Cerebellar nuclear complex (tissue), 1 donor: ENCODE results near the gene CACNA2D2.

Experiments used
- DNase-seq, 2 experiments: peaks; one replicate each; lab custom pipeline; 2025; lab: John Stamatoyannopoulos, UW

Gene CACNA2D2

GRCh38 chr3:50427217-50427616 is 76.2 kb downstream of the CACNA2D2 start:
- DNase-seq: no peak

GRCh38 chr3:50425911-50426310 is 77.5 kb downstream of the CACNA2D2 start:
- DNase-seq: no peak

GRCh38 chr3:50423543-50423942 is 79.9 kb downstream of the CACNA2D2 start:
- no peak for DNase-seq

- no peak for DNase-seq
Measured at GRCh38 chr3:50422153-50422552, 81.3 kb downstream of the CACNA2D2 start.

- DNase-seq: no peak
Measured at GRCh38 chr3:50419595-50420370, 83.7 kb downstream of the CACNA2D2 start.

- DNase-seq: no peak
Measured at GRCh38 chr3:50418850-50419249, 84.6 kb downstream of the CACNA2D2 start.

- no peak for DNase-seq
Measured at GRCh38 chr3:50417637-50418033, 85.8 kb downstream of the CACNA2D2 start.

- no peak for DNase-seq
Measured at GRCh38 chr3:50416736-50417636, 86.4 kb downstream of the CACNA2D2 start.

- DNase-seq: no peak
Measured at GRCh38 chr3:50415816-50416215, 87.6 kb downstream of the CACNA2D2 start.

GRCh38 chr3:50415061-50415460 is 88.4 kb downstream of the CACNA2D2 start:
- no peak for DNase-seq

GRCh38 chr3:50414616-50415015 is 88.8 kb downstream of the CACNA2D2 start:
- DNase-seq: no peak

GRCh38 chr3:50412231-50412754 is 91.1 kb downstream of the CACNA2D2 start:
- DNase-seq: no peak

GRCh38 chr3:50411229-50411628 is 92.2 kb downstream of the CACNA2D2 start:
- DNase-seq: no peak

GRCh38 chr3:50410608-50411139 is 92.8 kb downstream of the CACNA2D2 start:
- no peak for DNase-seq

- DNase-seq: no peak
Measured at GRCh38 chr3:50410185-50410584, 93.2 kb downstream of the CACNA2D2 start.

GRCh38 chr3:50408443-50408944 is 94.9 kb downstream of the CACNA2D2 start:
- DNase-seq: no peak

- DNase-seq: no peak
Measured at GRCh38 chr3:50406487-50406886, 96.9 kb downstream of the CACNA2D2 start.

- no peak for DNase-seq
Measured at GRCh38 chr3:50405249-50405648, 98.2 kb downstream of the CACNA2D2 start.

GRCh38 chr3:50401978-50402595 is 101.3 kb downstream of the CACNA2D2 start:
- no peak for DNase-seq

- DNase-seq: no peak
Measured at GRCh38 chr3:50396502-50396901, 106.9 kb downstream of the CACNA2D2 start.

- no peak for DNase-seq
Measured at GRCh38 chr3:50395070-50395860, 108.2 kb downstream of the CACNA2D2 start.
